Vagina (tissue), 2 donors: ENCODE measurements around the gene ATP2C2. TPM values are rescaled to one million over a fixed set of nuclear protein-coding genes. Genes with fewer than 3 reads are reported as not detected.

Experiments
- DNase-seq, 2 donors: peaks; one replicate each; pipeline ENCODE4 v3.0.0-alpha.2; 2017; ENCODE audit errors: extremely low spot score in 2 of 2
- H3K27ac ChIP-seq: fragments of 200-600 bp; sonication (generic); one replicate; pipeline ENCODE4 v1.5.1; 2019
- H3K27me3 ChIP-seq: fragments of 200-600 bp; sonication (generic); one replicate; pipeline ENCODE4 v1.5.1; 2019
- H3K36me3 ChIP-seq, 2 donors: fragments of 200-600 bp; sonication (generic); one replicate each; pipeline ENCODE4 v1.5.1; 2017 to 2019
- H3K4me1 ChIP-seq: fragments of 200-600 bp; sonication (generic); one replicate; pipeline ENCODE4 v1.5.1; 2019
- H3K4me3 ChIP-seq, 2 donors: fragments of 200-600 bp; sonication (generic); 1 replicate in 1 of 2; 2 replicates in 1 of 2; pipeline ENCODE4 v1.5.1; 2016 to 2019
- H3K9me3 ChIP-seq: fragments of 200-600 bp; sonication (generic); one replicate; pipeline ENCODE4 v1.5.1; 2019
- POLR2A ChIP-seq, 2 donors: fragments of 450-650 bp; IDR thresholded peaks; one replicate each; pipeline ENCODE4 v1.6.1; 2017; ENCODE audit warnings: antibody characterized with exemption in 2 of 2, mild to moderate bottlenecking in 2 of 2, moderate library complexity in 2 of 2
- POLR2AphosphoS5 ChIP-seq, 2 donors: sonication (generic); formaldehyde crosslinking; IDR thresholded peaks; one replicate each; pipeline ENCODE4 v1.9.0; 2017; ENCODE audit warnings: antibody characterized with exemption in 2 of 2, mild to moderate bottlenecking in 2 of 2, low read depth in 1 of 2; ENCODE audit not compliant: insufficient read depth in 1 of 2
- intact Hi-C: fragments of 100-400 bp; cut with DNase I; formaldehyde crosslinking; loops from one replicate; pipeline ENCODE4 v1.15.1; 2023
- total RNA-seq: library from RNA; depleted of rRNA; stranded (reverse); fragments of >200 nt; gene quantifications from one replicate; pipeline ENCODE4 v1.2.3, GENCODE V29; 2016
- TF ChIP-seq, protein P1 (sequence below), 3 experiments: fragments of 450-650 bp in 2 of 3; fragments of 200-600 bp in 1 of 3; sonication (generic) in 1 of 3; IDR thresholded peaks; one replicate each; pipeline ENCODE4 v1.5.1; 2017 to 2019; ENCODE audit warnings: antibody characterized with exemption in 3 of 3, mild to moderate bottlenecking in 2 of 3, moderate library complexity in 2 of 3

The ATP2C2 gene
- total RNA-seq, 1 donor from 2014 or later, result 35.1 TPM

DNA sequence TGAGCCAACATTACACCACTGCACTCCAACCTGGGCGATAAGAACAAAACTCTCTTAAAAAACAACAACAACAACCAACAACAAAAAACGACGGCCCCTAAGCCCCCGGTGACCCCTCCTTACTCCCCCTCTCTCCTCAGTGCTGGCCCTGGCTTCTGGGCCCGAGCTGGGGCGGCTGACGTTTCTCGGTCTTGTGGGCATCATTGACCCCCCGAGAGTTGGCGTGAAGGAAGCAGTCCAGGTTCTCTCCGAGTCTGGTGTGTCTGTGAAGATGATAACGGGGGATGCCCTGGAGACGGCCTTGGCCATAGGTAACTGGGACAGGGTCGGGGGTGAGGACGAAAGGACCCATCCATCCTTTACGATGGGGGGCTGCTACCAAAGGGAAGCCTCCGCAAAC, 83.4 kb downstream of the ATP2C2 start:
- Histone ChIP-seq H3K4me3 (no peak overlapping the region), H3K9me3 (no peaks in the 10 kb centered on the region), H3K36me3 (no peaks in the 10 kb centered on the region), H3K27me3 (no peaks in the 10 kb centered on the region), H3K27ac (no peak overlapping the region), H3K4me1 (no peaks in the 10 kb centered on the region)
- no peak for TF ChIP-seq POLR2AphosphoS5 (IDR thresholded peaks at IDR 0.05; ENCODE audit: insufficient read depth in 1 of 2, low read depth in 1 of 2)
- TF ChIP-seq, protein P1, sequence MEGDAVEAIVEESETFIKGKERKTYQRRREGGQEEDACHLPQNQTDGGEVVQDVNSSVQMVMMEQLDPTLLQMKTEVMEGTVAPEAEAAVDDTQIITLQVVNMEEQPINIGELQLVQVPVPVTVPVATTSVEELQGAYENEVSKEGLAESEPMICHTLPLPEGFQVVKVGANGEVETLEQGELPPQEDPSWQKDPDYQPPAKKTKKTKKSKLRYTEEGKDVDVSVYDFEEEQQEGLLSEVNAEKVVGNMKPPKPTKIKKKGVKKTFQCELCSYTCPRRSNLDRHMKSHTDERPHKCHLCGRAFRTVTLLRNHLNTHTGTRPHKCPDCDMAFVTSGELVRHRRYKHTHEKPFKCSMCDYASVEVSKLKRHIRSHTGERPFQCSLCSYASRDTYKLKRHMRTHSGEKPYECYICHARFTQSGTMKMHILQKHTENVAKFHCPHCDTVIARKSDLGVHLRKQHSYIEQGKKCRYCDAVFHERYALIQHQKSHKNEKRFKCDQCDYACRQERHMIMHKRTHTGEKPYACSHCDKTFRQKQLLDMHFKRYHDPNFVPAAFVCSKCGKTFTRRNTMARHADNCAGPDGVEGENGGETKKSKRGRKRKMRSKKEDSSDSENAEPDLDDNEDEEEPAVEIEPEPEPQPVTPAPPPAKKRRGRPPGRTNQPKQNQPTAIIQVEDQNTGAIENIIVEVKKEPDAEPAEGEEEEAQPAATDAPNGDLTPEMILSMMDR (IDR thresholded peaks at IDR 0.05), result no peak
- TF ChIP-seq POLR2A (IDR thresholded peaks at IDR 0.05), result no peak
- intact Hi-C loops, result no loop called here
- DNase-seq, result peak in 1 of 2 donors; percentile 10

GRCh38 chr16:84453061-84453752, 84.9 kb downstream of the ATP2C2 start:
- no peak for TF ChIP-seq POLR2AphosphoS5 (IDR thresholded peaks at IDR 0.05; ENCODE audit: insufficient read depth in 1 of 2, low read depth in 1 of 2)
- TF ChIP-seq, protein P1 (IDR thresholded peaks at IDR 0.05), result no peak
- TF ChIP-seq POLR2A (IDR thresholded peaks at IDR 0.05), result no peak
- Histone ChIP-seq H3K4me1 (no peaks in the 10 kb centered on the region), H3K27ac (no peak overlapping the region), H3K27me3 (no peaks in the 10 kb centered on the region), H3K9me3 (no peaks in the 10 kb centered on the region), H3K36me3 (no peaks in the 10 kb centered on the region), H3K4me3 (no peak overlapping the region)
- intact Hi-C loops, result no loop called here
- DNase-seq, result peak in 1 of 2 donors; percentile 64

- Histone ChIP-seq H3K27me3 (no peaks in the 10 kb centered on the region), H3K4me3 (no peak overlapping the region), H3K27ac (no peak overlapping the region), H3K9me3 (no peaks in the 10 kb centered on the region), H3K4me1 (no peaks in the 10 kb centered on the region), H3K36me3 (no peaks in the 10 kb centered on the region)
- DNase-seq, result peak in 1 of 2 donors; percentile 58
- intact Hi-C loops, result no loop called here
- TF ChIP-seq POLR2AphosphoS5 (IDR thresholded peaks at IDR 0.05; ENCODE audit: insufficient read depth in 1 of 2, low read depth in 1 of 2), result no peak
- TF ChIP-seq POLR2A (IDR thresholded peaks at IDR 0.05), result no peak
- TF ChIP-seq, protein P1 (IDR thresholded peaks at IDR 0.05), result no peak
Observed at GRCh38 chr16:84454611-84455010, 86.3 kb downstream of the ATP2C2 start.

DNA sequence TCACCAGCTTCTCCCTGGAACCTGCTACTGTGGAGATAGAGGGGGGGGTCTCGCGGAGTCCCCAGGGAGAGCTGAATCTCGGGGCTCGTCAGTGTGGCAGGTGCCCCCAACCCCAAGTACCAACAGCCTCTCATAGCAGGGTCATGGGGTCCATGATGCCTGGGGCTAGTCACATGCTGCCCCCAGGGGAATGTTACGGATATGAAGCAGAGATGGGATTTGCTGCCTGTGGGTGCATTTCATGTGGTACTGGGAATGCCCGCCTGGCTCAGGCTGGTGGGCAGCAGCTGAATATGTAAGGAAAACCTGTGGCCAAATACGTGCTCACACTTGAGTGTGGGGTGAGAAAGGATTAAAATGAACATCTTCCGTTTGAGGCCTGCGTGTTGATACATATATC, 86.7 kb downstream of the ATP2C2 start:
- Histone ChIP-seq H3K9me3 (no peaks in the 10 kb centered on the region), H3K27ac (no peak overlapping the region), H3K27me3 (no peaks in the 10 kb centered on the region), H3K4me1 (no peaks in the 10 kb centered on the region), H3K4me3 (no peak overlapping the region), H3K36me3 (no peaks in the 10 kb centered on the region)
- DNase-seq, result peak in 1 of 2 donors; percentile 64
- TF ChIP-seq, protein P1 (IDR thresholded peaks at IDR 0.05), result no peak
- TF ChIP-seq POLR2A (IDR thresholded peaks at IDR 0.05) (no peak), POLR2AphosphoS5 (IDR thresholded peaks at IDR 0.05; ENCODE audit: insufficient read depth in 1 of 2, low read depth in 1 of 2) (no peak)
- intact Hi-C loops, result no loop called here
